ENCODE measurements around the gene LAMB1.
"Not testable (repeated sequence)": the region's sequence is repeated elsewhere in the genome, so short reads cannot be mapped to it uniquely, and the experiment has no call there.

LAMB1 gene

DNA sequence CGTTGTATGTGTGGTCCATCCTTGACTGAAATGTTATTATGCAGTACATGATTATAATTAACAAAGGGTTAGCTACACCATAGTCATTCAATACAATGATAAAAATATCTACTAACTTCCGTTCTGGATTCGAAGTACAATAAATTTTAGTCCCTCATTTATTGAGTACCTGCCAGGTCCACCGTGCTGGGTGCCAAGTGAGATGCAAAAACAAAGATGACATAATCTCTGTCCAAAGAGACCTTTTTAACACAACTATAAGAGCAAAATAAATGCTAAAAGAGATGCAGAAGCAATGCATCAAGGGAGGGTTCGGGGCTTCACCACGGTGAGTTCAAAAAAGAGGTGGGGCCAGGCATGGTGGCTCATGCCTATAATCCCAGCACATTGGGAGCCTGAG lies 33.1 kb downstream of the LAMB1 start:
- DNase-seq, result no peak

DNA sequence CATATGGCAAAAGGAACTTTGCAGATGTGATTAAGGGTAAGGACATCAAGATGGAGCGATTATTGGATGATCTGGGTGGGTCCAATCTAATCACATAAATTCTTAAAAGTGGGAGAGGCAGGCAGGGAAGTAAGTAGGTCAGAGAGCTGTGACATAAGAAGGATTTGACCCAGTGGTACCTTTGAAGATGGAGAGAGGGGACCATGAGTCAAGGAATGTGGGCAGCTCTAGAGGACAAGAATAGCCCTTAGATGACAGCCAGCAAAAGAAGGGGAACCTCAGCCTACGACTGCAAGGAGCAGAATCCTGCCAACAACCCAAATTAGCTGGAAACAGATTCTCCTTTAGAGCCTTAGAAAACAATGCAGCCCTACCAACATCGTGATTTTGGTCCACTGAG lies 34.5 kb downstream of the LAMB1 start:
- DNase-seq, result no peak

DNA sequence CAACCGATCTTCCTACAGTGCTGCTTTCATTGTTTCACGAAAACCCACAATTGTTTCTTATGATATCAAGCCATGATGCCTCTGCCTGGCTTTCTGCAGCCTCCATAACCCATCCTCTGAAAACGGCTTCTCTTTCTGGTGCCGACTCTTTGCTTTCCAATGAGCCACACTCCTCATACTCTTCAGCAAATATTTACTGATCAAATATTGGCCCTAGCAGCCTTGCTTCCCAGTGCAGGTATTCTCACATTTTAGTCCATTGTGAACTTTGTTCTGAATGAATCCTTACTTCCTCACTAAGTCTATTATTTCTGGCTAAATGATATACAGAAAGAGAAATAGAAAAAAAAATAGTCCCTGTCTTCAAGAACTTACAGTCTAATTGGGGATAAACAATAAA lies 35.5 kb downstream of the LAMB1 start:
- no peak for DNase-seq

GRCh38 chr7:107966711-107967110 lies 36.2 kb downstream of the LAMB1 start:
- no peak for DNase-seq

GRCh38 chr7:107964510-107964909 lies 38.5 kb downstream of the LAMB1 start:
- DNase-seq, result no peak

DNA sequence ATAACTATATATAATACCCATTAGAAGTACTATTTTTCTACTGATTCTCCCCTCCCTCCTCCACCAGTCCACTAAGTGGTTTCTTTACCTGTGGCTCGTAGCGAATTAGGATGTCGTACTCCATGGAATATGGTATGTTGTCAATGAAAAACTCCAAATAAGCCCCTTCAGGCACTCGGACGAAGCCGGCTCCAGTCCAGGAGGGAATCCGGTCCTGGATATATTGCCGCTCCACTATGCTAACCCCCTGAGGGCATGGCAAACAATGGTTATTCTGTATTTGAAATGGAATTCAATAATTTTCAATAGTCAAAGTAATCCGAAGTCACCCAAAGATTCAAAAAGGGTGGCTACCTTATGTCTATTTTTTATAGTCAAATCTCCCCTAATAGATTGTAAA lies 40.1 kb downstream of the LAMB1 start:
- no peak for DNase-seq

DNA sequence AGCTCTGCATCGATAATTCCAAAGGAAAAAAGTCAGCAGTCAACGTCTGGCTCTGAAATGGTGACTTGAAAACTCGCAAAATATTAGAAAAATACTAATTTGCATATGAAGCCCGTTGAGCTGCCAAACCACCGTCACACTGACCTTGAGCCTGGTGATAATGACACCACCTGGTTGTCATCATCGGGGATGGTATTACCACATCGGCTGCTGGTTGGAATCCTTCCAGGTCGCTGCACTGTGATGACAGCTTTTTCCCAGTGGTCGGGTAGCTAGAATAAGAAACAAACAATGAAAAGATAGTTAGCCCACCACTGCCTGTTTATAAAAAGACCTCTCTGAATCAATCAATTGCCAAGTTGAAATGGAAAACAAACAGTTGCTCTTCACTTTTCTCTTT lies 41.6 kb downstream of the LAMB1 start:
- DNase-seq, result no peak

DNA sequence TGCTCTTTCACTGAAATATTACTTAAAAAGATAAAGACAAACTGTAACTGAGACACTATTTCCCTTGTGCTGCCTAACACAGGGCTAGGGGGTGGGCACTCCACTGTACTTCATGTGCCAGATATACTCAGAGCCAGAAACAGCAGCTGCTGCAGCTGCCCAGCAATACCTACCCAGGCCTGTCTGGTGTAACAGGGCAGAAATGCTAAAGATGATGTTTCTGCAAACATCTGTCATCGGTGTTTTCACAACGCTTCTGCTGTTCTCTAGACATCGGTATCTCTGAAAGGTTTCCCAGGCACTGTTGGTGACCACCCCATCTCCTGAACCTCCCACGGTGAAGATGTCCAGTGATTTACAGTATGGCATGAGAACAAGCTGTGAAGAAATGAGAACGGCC lies 42.7 kb downstream of the LAMB1 start:
- no peak for DNase-seq

GRCh38 chr7:107959527-107959898 lies 43.4 kb downstream of the LAMB1 start:
- DNase-seq, result no peak

GRCh38 chr7:107958764-107959526 lies 44.0 kb downstream of the LAMB1 start:
- no peak for DNase-seq

DNA sequence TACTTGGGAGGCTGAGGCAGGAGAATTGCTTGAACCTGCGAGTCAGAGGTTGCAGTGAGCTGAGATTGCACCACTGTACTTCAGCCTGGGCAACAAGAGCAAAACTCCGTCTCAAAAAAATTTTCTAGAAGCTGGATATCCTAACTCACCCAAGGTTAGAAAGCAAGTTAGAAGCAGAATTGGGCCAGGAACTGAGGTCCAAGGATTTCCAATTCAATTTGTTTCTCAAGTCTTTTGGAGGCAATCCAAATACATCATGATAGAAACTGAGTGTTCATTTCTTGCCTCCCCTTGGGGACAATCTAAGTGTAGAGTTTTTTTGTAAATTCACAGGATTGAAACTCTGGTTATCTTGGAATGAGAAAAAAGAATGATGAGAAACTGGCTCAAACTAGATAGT lies 45.5 kb downstream of the LAMB1 start:
- DNase-seq, result no peak

GRCh38 chr7:107956950-107957349 lies 46.0 kb downstream of the LAMB1 start:
- DNase-seq, result not testable (repeated sequence)

- DNase-seq, result no peak
Measured at GRCh38 chr7:107955394-107955793, 47.6 kb downstream of the LAMB1 start.

DNA sequence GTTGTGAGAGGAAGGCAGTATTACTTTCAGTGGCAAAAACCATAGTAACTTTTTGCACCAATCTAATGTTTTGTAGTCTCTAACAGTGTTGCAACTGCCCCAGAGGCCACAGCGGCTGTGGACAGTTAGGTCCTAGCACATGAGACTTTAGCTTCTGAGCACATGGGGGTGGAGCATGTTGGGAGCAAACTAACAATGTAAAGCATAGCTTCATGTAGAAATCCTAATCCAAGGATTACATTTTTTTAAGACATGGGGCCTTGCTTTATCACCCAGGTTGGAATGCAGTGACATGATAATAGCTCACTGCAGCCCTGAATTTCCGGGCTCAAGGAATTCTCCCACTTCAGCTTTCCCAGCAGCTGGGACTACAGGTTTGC lies 49.0 kb downstream of the LAMB1 start:
- DNase-seq, result no peak

DNA sequence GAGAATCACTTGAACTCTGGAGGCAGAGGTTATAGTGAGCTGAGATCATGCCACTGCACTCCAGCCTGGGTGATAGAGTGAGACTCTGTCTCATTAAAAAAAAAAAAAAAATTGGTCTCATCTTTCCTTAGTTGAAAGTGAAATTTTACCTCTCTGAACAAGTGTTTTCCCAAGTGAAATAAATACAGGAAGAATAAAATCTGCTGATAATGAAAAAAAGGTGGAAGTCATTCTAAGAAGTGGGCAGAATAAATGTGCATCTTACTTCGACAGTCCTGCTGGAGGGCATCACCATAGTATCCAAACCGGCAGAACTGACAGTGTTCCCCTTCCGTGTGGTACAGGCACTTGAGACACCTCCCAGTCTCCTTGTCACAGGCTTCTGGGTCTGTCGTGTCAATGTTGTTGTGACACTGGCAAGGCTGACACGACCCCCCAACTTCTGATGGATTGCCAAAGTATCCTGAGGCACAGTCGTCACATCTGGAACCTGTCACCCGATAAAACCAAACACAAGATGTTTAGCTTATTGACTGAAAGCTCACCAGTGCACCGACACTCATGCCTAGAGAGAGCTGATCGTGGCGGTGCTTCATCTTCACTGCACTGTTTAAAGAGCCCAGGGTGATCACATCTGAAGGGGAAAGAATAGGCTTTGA lies 49.6 kb downstream of the LAMB1 start:
- no peak for DNase-seq

GRCh38 chr7:107951896-107952295 lies 51.1 kb downstream of the LAMB1 start:
- no peak for DNase-seq

DNA sequence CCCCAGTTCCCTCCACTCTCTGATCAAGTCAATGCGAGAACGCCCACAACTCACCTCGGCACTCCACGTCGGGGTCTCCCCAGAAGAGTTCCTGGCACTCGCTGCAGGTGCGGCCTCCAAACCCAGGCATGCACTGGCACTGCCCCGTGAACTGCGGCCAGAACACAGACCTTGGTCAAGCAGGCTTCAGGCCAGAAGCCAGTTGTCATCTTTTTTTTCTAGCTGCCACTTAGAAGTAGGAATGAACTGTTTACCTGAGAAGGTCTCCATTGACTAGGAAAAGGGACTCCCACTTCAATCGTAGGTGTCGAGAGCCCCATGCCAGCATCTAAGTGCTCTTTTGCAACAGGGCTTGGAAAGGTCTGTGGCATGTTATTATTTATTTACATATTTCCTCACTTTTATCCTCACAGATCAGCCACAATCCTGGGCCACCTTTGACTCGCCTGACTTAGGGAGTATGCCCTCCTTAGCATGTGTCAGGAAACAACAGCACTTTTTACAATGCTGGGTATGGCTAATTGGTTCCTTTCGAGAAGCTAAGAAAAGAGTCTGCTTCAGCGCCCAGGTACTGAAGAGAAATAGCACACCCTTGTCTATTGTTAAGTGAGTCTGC lies 51.7 kb downstream of the LAMB1 start:
- no peak for DNase-seq

DNA sequence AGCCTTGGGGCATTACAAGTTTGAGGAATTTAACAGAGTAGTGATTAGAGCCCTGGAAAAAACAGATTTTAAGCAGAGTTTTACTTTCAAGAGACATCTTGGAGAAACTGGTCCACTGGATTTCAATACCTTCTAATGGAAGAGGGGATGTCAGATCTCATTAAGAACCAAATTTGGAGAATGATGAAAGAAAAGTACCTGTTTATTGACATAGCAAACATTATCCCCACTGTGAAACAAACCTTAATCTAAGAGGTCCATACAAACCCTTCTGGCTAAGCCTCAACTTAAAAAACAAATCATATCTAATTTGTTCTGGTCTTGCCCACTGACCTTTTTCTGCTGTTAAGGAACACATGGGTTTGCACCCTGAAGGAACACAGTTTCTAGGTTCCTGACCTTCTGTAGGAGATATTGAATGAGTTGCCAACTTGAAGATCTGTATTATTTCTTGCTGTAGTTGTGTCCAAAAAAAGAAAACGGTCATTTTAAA lies 53.5 kb downstream of the LAMB1 start:
- no peak for DNase-seq

DNA sequence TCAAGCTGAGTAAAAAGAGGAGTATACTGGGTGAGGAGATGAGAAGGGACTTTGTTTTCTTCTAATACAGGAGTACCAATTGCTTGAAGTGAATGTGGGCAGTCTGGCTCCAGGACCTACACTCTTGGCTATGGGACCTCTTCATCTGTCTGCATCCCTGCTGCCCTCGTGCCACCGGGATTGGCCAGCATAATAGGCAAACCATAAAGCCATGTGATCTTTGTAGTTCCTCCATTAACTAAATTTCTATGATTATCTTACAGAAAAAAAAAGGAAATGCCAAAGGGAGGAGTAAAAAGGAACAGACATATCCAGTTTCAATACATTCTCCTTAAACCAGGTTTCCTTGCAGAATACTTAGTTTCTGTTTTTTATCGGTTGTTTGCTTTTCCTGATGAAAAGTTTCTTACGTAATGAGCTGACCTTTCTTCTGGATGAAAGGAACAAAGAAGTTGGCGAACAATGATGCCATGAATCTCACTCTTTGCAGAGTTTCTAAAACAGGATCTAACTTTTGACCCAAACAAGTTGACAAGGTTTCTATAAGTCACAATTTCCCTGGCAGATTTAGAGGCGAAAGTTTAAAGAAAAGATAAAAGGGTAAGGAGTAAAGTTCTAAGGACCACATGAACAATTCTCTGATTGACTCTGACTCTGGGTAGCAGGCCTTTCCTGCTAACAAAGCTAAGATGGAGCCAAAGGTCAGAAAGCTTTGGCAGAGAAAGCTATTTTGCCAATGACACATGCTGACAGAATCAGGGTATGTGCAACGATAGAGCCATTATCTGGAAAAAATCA lies 54.1 kb downstream of the LAMB1 start:
- no peak for DNase-seq

GRCh38 chr7:107946881-107947280 lies 56.1 kb downstream of the LAMB1 start:
- no peak for DNase-seq

GRCh38 chr7:107946451-107946850 lies 56.5 kb downstream of the LAMB1 start:
- DNase-seq, result no peak

DNA sequence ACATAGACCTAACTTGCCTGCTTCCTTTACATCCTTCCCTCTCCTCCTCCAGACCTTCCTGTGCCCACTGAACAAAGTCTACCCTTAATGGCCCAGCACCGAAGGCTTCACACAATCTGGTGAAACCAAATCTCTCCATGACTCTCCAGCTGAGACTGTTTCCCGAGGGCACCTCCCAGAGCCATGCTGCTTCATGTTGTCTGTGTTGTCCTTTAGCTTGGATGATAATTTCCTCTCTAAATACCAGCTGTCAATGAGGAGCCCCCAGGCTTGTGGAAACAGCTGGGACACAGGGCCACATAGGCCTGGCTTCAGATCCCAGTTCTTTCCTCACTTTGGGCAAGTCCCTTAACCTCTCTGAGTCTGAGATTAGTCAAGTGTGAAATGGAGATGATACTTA lies 57.6 kb downstream of the LAMB1 start:
- no peak for DNase-seq

DNA sequence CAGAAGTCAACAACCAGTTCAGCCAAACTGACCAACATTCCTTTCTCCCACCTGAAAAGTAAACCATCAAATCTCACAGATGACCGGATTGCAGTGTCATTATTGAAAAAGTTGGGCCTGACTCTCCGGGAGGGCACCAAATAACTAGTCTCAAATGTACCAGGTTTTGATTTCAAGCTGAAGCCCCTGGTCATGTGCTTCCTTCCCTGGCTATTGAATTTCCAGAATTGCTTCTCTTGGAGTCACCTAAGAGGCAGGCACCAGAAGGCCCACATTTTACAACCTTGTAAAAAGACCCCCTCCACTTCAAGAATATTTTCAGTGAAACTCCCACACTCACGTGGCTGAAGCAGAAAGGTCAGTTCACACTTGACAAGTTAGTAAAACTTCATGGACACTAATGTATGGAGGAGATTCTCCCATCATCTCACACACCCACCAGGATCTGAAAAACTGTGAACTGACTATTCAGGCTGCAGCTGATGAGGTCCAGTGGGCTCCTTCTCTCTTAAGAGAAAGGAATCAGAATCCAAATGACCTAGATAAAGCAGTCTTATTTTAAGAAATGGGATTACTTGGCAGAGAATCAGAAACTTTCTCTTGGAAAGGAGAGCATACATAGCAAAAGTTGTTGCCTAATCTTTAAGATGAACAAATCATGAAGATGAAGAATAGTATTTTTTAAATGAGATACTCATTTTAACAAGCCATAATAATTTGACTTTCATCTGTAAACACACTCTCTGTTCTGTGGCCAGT lies 58.4 kb downstream of the LAMB1 start:
- no peak for DNase-seq
